ENCODE results near the gene MAPK8. TPM values are rescaled to one million over a fixed set of nuclear protein-coding genes. Genes with fewer than 3 reads are reported as not detected.
"Not testable (repeated sequence)": the region's sequence is repeated elsewhere in the genome, so short reads cannot be mapped to it uniquely, and the experiment has no call there.

MAPK8 gene
- total RNA-seq, 1 experiment from 2014 or later = 67.5 TPM

GRCh38 chr10:48418189-48418788, 111.8 kb downstream of the MAPK8 start:
- Histone ChIP-seq H4K20me1 (ENCODE audit: insufficient read depth) (0 out of 2 replicates have a peak, but pooled peaks cover 4% of the 10 kb centered on the region), H3K4me1 (replicated peaks; ENCODE audit: insufficient read depth) (no peaks in the 10 kb centered on the region), H2AFZ (no peak overlapping the region), H3K79me2 (ENCODE audit: low read depth) (no peaks in the 10 kb centered on the region), H3K4me3 (no peak overlapping the region), H3K27ac (no peak overlapping the region), H3K27me3 (ENCODE audit: insufficient read depth, low read depth) (no peaks in the 10 kb centered on the region), H3K9me2 (ENCODE audit: insufficient read depth) (no peaks in the 10 kb centered on the region), H3F3A (ENCODE audit: insufficient read depth, low read depth) (no peaks in the 10 kb centered on the region), H3K4me2 (no peak overlapping the region), H3K36me3 (ENCODE audit: low read depth) (no peaks in the 10 kb centered on the region; the same call in 1 of the 2 replicates), H3K9me3 (ENCODE audit: insufficient read depth, low read depth) (no peaks in the 10 kb centered on the region)
- TF ChIP-seq, protein P1, sequence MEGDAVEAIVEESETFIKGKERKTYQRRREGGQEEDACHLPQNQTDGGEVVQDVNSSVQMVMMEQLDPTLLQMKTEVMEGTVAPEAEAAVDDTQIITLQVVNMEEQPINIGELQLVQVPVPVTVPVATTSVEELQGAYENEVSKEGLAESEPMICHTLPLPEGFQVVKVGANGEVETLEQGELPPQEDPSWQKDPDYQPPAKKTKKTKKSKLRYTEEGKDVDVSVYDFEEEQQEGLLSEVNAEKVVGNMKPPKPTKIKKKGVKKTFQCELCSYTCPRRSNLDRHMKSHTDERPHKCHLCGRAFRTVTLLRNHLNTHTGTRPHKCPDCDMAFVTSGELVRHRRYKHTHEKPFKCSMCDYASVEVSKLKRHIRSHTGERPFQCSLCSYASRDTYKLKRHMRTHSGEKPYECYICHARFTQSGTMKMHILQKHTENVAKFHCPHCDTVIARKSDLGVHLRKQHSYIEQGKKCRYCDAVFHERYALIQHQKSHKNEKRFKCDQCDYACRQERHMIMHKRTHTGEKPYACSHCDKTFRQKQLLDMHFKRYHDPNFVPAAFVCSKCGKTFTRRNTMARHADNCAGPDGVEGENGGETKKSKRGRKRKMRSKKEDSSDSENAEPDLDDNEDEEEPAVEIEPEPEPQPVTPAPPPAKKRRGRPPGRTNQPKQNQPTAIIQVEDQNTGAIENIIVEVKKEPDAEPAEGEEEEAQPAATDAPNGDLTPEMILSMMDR (conservative IDR thresholded peaks at IDR 0.05) = no peak
- TF ChIP-seq EZH2 (IDR thresholded peaks at IDR 0.05; ENCODE audit: low read depth) = no peak
- CTCF ChIA-PET = no interaction called here
- no TSS peak for BruUV-seq (replicated peaks)
- POLR2A ChIA-PET (ENCODE audit: unreplicated experiment) = no interaction called here
- intact Hi-C loops (cut with micrococcal nuclease; ENCODE audit: unreplicated experiment) = no loop called here
- no peak for DNase-seq

DNA sequence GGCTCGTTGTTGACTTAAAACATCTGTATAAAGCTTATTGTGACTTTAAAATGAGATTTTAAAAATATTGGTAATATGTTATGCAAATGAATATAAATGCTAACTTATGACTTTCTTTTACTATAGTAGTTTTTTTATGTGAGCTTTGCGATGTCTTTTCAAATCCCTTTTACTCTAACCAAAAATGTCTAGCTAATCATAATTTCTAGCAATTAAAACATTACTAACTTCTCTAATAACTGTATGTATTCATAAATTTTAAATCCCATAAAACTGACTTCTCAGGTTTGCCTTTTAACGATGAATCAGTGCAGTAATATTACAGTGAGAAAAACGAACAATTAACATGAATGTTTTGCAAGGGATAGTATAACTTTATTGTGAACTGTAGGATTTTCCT, 113.2 kb downstream of the MAPK8 start:
- H3K4me1 ChIP-seq (replicated peaks; ENCODE audit: insufficient read depth) = no peaks in the 10 kb centered on the region
- peaks cover 4% of the 10 kb centered on the region; the same call in 1 of the 2 replicates for H4K20me1 ChIP-seq (ENCODE audit: insufficient read depth)
- H3F3A ChIP-seq (ENCODE audit: insufficient read depth, low read depth) = no peaks in the 10 kb centered on the region
- TF ChIP-seq, protein P1 (conservative IDR thresholded peaks at IDR 0.05) = no peak
- no peak for TF ChIP-seq EZH2 (IDR thresholded peaks at IDR 0.05; ENCODE audit: low read depth)
- H3K9me2 ChIP-seq (ENCODE audit: insufficient read depth) = no peaks in the 10 kb centered on the region
- ChIA-PET CTCF (no interaction called here), POLR2A (ENCODE audit: unreplicated experiment) (no interaction called here)
- no peaks in the 10 kb centered on the region for H3K9me3 ChIP-seq (ENCODE audit: insufficient read depth, low read depth)
- H3K4me3 ChIP-seq = no peak overlapping the region
- H2AFZ ChIP-seq = no peak overlapping the region
- intact Hi-C loops (cut with micrococcal nuclease; ENCODE audit: unreplicated experiment) = no loop called here
- H3K27me3 ChIP-seq (ENCODE audit: insufficient read depth, low read depth) = no peaks in the 10 kb centered on the region
- no peaks in the 10 kb centered on the region for H3K36me3 ChIP-seq (ENCODE audit: low read depth)
- BruUV-seq (replicated peaks) = no TSS peak
- H3K27ac ChIP-seq = no peak overlapping the region
- no peaks in the 10 kb centered on the region for H3K79me2 ChIP-seq (ENCODE audit: low read depth)
- no peak overlapping the region for H3K4me2 ChIP-seq
- DNase-seq = no peak

GRCh38 chr10:48421862-48422261, 115.4 kb downstream of the MAPK8 start:
- H3F3A ChIP-seq (ENCODE audit: insufficient read depth, low read depth); intact Hi-C loops (cut with micrococcal nuclease; ENCODE audit: unreplicated experiment); POLR2A ChIA-PET (ENCODE audit: unreplicated experiment); H3K9me2 ChIP-seq (ENCODE audit: insufficient read depth); BruUV-seq (replicated peaks); H3K27ac ChIP-seq; H3K4me1 ChIP-seq (replicated peaks; ENCODE audit: insufficient read depth); H3K79me2 ChIP-seq (ENCODE audit: low read depth); H3K9me3 ChIP-seq (ENCODE audit: insufficient read depth, low read depth); H4K20me1 ChIP-seq (ENCODE audit: insufficient read depth); H2AFZ ChIP-seq; CTCF ChIA-PET; H3K4me2 ChIP-seq; H3K4me3 ChIP-seq; DNase-seq; H3K27me3 ChIP-seq (ENCODE audit: insufficient read depth, low read depth); H3K36me3 ChIP-seq (ENCODE audit: low read depth): not testable (repeated sequence)

DNA sequence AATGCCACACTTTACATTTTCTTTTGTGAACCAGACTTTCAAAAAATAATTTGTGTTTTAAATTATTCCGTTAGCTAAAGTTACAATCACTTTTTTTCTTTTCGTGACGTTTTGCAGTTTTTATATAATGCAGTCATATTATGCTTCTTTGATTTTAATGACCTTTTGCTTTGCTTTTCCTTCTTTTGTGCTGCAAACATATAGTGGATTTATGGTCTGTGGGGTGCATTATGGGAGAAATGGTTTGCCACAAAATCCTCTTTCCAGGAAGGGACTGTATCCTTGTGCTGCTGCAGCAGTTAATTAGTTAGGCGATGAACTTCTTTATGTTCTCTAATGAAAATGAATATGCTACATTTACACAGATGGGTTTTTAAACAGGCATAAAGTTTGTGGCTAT, 117.4 kb downstream of the MAPK8 start:
- CTCF ChIA-PET = no interaction called here

More for the DNA sequence above, 117.4 kb downstream of the MAPK8 start:
- Histone ChIP-seq H2AFZ (no peak overlapping the region), H3K4me2 (no peak overlapping the region), H3K27ac (no peak overlapping the region), H3K4me3 (no peak overlapping the region), H3K4me1 (replicated peaks; ENCODE audit: insufficient read depth) (no peaks in the 10 kb centered on the region), H3K36me3 (ENCODE audit: low read depth) (peaks cover 4% of the 10 kb centered on the region; the same call in 1 of the 2 replicates), H3K79me2 (ENCODE audit: low read depth) (no peaks in the 10 kb centered on the region), H3K27me3 (ENCODE audit: insufficient read depth, low read depth) (no peaks in the 10 kb centered on the region), H4K20me1 (ENCODE audit: insufficient read depth) (peaks cover 4% of the 10 kb centered on the region; the same call in 1 of the 2 replicates), H3K9me3 (ENCODE audit: insufficient read depth, low read depth) (no peaks in the 10 kb centered on the region), H3K9me2 (ENCODE audit: insufficient read depth) (no peaks in the 10 kb centered on the region), H3F3A (ENCODE audit: insufficient read depth, low read depth) (no peaks in the 10 kb centered on the region)
- no TSS peak for BruUV-seq (replicated peaks)
- TF ChIP-seq, protein P1 (conservative IDR thresholded peaks at IDR 0.05) = no peak
- TF ChIP-seq EZH2 (IDR thresholded peaks at IDR 0.05; ENCODE audit: low read depth) = no peak
- DNase-seq = no peak
- POLR2A ChIA-PET (ENCODE audit: unreplicated experiment) = no interaction called here
- intact Hi-C loops (cut with micrococcal nuclease; ENCODE audit: unreplicated experiment) = no loop called here

All from PC-9 (cell line).